ENCODE results near the gene MYMK. TPM values are rescaled to one million over a fixed set of nuclear protein-coding genes. Genes with fewer than 3 reads are reported as not detected.

The MYMK gene
- total RNA-seq, 4 donors from 2014 or later, result not detected

DNA sequence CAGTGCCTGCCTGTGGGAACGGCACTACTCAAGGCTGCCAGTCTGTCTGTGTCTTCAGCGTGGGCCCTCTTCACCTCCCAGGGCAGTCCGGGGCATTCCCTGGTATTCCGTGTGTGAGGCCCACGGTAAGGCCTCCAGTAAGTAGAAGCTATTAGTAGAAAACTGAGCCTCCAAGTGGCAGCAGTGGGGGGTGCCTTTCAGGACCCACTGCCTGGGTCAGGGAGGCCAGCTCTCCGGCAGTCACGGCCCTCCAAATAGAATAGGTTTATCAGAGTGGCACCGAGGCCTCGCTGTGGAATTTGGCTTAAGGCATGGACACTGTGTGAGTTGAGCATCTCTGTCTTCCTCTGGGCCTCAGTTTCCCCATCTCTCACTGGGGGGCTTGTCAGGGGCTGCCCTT is 32.8 kb upstream of the MYMK start:
- 98 to 100% methylated on average over 1 to 7 of the region's 9 CpGs for WGBS, 2 donors (ENCODE audit: low coverage in 1 of 2)
- Histone ChIP-seq H3K27me3 (peaks cover 12% of the 10 kb centered on the region), H3K4me3 (no peak overlapping the region), H3K9me3 (no peaks in the 10 kb centered on the region), H3K36me3 (peaks cover 0 to 25% of the 10 kb centered on the region in 2 donors), H3K27ac (peak overlapping the region in 3 of 4 donors; percentile 59 to 67 (median 63)), H3K4me1 (peaks cover 0 to 42% (median 16%) of the 10 kb centered on the region in 3 donors)
- no peak for ATAC-seq
- no peak for TF ChIP-seq POLR2A (IDR thresholded peaks at IDR 0.05)
- no peak for TF ChIP-seq EP300 (IDR thresholded peaks at IDR 0.05)
- TF ChIP-seq POLR2AphosphoS5 (IDR thresholded peaks at IDR 0.05), result no peak
- TF ChIP-seq, protein P1, sequence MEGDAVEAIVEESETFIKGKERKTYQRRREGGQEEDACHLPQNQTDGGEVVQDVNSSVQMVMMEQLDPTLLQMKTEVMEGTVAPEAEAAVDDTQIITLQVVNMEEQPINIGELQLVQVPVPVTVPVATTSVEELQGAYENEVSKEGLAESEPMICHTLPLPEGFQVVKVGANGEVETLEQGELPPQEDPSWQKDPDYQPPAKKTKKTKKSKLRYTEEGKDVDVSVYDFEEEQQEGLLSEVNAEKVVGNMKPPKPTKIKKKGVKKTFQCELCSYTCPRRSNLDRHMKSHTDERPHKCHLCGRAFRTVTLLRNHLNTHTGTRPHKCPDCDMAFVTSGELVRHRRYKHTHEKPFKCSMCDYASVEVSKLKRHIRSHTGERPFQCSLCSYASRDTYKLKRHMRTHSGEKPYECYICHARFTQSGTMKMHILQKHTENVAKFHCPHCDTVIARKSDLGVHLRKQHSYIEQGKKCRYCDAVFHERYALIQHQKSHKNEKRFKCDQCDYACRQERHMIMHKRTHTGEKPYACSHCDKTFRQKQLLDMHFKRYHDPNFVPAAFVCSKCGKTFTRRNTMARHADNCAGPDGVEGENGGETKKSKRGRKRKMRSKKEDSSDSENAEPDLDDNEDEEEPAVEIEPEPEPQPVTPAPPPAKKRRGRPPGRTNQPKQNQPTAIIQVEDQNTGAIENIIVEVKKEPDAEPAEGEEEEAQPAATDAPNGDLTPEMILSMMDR (IDR thresholded peaks at IDR 0.05), result no peak

DNA sequence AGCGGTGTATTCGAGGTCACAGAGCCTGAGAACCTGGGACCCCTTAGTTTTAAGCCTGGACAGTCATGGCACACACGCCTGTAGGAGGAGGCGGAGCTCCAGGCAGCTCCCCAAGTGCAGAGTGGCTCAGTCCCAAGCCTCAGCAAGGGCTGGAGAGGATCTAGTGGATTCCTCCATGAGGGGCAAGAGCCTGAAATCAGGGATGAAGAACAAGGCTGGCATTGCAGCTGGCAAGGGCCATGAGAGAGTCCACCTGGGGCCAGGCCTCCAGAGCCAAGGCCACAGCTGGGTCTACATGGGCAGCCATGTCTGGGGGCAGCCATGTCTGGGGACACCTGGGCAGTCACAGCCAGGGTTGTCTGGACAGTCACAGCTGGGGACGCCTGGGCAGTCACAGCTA is 31.6 kb upstream of the MYMK start:
- H3K4me3 ChIP-seq, result no peak overlapping the region
- H3K36me3 ChIP-seq, result peaks cover 0 to 32% of the 10 kb centered on the region in 2 donors
- H3K4me1 ChIP-seq, result peaks cover 0 to 39% (median 16%) of the 10 kb centered on the region in 3 donors
- WGBS, 2 donors (ENCODE audit: low coverage in 1 of 2), result 72% methylated on average over 2 of the region's 5 CpGs; no CpG with 5 or more reads in 1 of the 2 donors
- H3K27me3 ChIP-seq, result peaks cover 5% of the 10 kb centered on the region
- H3K9me3 ChIP-seq, result no peaks in the 10 kb centered on the region
- no peak for ATAC-seq
- TF ChIP-seq EP300 (IDR thresholded peaks at IDR 0.05) (no peak), POLR2AphosphoS5 (IDR thresholded peaks at IDR 0.05) (no peak), POLR2A (IDR thresholded peaks at IDR 0.05) (no peak)
- TF ChIP-seq, protein P1 (IDR thresholded peaks at IDR 0.05), result no peak
- no peak overlapping the region for H3K27ac ChIP-seq

DNA sequence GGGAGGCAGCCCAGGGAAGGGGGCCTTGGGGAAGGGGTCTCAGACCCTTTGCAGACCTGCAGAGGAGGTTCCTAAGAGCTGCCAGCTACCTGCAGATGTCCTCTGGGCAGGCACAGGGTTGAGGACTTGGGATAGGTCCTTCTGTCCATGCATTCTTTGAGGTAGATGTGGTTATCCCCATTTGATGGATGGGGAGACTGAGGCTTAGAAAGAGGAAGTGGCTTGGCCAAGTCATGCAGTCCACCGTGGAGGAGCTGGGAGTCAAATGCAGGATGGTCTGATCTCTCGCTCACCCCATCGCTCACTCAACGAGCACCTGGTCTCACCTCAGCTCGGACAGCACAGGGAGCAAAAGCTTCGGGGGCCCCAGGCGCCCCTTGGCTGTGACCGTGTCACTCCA is 30.0 kb upstream of the MYMK start:
- 94 to 100% methylated on average over 1 to 7 of the region's 8 CpGs for WGBS, 2 donors (ENCODE audit: low coverage in 1 of 2)
- TF ChIP-seq POLR2AphosphoS5 (IDR thresholded peaks at IDR 0.05) (no peak), POLR2A (IDR thresholded peaks at IDR 0.05) (no peak), EP300 (IDR thresholded peaks at IDR 0.05) (no peak)
- TF ChIP-seq, protein P1 (IDR thresholded peaks at IDR 0.05), result no peak
- H3K27ac ChIP-seq, result no peak overlapping the region
- ATAC-seq, result no peak
- H3K4me1 ChIP-seq, result peaks cover 0 to 22% (median 10%) of the 10 kb centered on the region in 3 donors
- no peak overlapping the region for H3K4me3 ChIP-seq
- no peaks in the 10 kb centered on the region for H3K27me3 ChIP-seq
- H3K36me3 ChIP-seq, result peaks cover 0 to 32% of the 10 kb centered on the region in 2 donors
- H3K9me3 ChIP-seq, result no peaks in the 10 kb centered on the region

DNA sequence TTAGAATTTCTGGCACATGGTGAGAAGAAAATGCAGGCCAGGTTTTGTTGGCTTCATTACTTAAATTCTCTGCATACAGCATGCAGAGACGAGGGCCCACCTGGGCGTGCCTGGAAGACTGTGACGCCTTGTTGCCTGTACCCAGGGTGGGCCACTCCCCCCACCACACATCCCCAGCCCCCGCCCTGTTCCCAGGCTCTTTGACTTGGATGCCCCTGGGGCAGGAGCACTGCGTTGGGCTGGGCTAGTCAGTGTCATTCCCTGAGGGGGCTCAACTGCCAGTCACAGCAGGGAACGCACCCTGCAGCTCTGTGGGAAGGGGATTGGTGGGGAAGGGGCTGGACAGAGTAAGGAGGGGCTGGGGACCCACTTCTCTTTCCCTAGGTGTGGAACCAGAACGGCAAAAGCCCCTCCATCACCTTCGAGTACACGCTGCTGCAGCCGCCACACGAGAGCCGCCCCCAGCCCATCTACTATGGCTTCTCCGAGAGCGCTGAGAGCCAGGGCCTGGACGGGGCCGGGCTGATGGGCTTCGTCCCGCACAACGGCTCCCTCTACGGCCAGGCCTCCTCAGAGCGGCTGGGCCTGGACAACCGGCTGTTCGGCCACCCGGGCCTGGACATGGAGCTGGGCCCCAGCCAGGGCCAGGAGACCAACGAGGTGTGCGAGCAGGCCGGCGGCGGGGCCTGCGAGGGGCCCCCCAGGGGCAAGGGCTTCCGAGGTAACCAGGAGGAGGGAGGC is 29.4 kb upstream of the MYMK start:
- H3K27me3 ChIP-seq, result no peaks in the 10 kb centered on the region
- no peaks in the 10 kb centered on the region for H3K9me3 ChIP-seq
- no peak overlapping the region for H3K27ac ChIP-seq
- peaks cover 0 to 18% (median 10%) of the 10 kb centered on the region in 3 donors for H3K4me1 ChIP-seq
- no peak overlapping the region for H3K4me3 ChIP-seq
- 90% methylated on average over 2 of the region's 31 CpGs; no CpG with 5 or more reads in 1 of the 2 donors for WGBS, 2 donors (ENCODE audit: low coverage in 1 of 2)
- H3K36me3 ChIP-seq, result peaks cover 0 to 32% of the 10 kb centered on the region in 2 donors
- ATAC-seq, result no peak
- no peak for TF ChIP-seq POLR2A (IDR thresholded peaks at IDR 0.05)
- TF ChIP-seq POLR2AphosphoS5 (IDR thresholded peaks at IDR 0.05), result no peak
- TF ChIP-seq, protein P1 (IDR thresholded peaks at IDR 0.05), result no peak
- no peak for TF ChIP-seq EP300 (IDR thresholded peaks at IDR 0.05)

DNA sequence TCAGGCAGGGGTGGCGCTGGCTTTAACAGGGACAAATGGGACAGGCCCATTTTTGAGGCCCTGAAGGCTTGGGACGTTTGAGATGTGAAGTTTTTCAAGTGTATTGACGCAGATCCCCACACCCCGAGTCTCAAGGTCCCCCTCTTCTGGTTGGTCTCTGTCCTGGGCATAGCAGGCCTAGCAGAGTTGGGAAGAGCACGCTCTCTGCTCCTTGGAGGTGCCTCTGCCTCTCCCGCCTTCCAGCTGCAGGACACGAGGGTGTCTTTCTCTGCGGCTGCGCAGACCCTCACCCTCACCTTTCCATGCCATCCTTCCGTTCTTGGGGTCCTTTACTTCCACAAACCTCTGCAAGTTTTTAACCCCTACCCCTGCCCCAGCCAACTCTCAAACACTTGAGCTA is 28.4 kb upstream of the MYMK start:
- TF ChIP-seq POLR2A (IDR thresholded peaks at IDR 0.05) (no peak), POLR2AphosphoS5 (IDR thresholded peaks at IDR 0.05) (no peak), EP300 (IDR thresholded peaks at IDR 0.05) (no peak)
- TF ChIP-seq, protein P1 (IDR thresholded peaks at IDR 0.05), result no peak
- Histone ChIP-seq H3K9me3 (no peaks in the 10 kb centered on the region), H3K27me3 (no peaks in the 10 kb centered on the region), H3K4me3 (no peak overlapping the region), H3K27ac (no peak overlapping the region), H3K4me1 (peaks cover 0 to 7% (median 5%) of the 10 kb centered on the region in 3 donors), H3K36me3 (peaks cover 0 to 32% of the 10 kb centered on the region in 2 donors)
- WGBS, 2 donors (ENCODE audit: low coverage in 1 of 2), result 81 to 95% methylated on average over 3 to 8 of the region's 10 CpGs
- ATAC-seq, result no peak
